ENCODE results near the gene FOXN3.

FOXN3 gene

DNA sequence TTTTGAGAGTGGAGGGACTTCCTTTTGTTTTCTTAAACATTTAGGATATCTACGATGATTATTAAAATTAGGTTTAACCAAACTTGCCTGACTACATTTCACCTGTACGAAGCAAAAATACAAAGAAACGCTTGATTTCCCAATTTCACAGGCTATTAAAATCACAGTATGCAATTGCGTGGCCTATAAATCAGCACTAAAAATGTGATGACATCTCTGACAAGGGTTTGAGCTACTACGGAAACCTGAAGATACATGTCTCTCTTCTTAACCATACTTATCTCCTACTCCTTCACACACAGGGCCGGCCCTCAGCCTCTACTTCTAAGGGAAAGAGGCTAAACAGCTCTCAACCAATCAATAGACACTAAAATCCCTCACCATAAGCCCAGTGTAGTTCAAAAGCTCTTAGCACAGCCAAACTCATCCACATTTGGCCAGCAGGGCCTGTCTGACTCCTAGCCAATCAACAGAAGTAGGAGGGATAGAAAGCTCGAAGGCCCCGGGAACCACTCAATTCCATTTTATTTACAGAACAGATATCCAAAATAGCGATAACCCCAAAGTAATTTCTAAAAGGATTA lies 137.3 kb downstream of the FOXN3 start:
- Histone ChIP-seq H3K79me2 (ENCODE audit: insufficient read depth, low read length) (peaks cover 65% of the 10 kb centered on the region; the same call in 1 of the 2 replicates), H3K4me2 (ENCODE audit: low read depth, low read length, poor library complexity, severe bottlenecking) (no peak overlapping the region), H3K27me3 (ENCODE audit: insufficient read depth, low read length, poor library complexity, severe bottlenecking) (no peaks in the 10 kb centered on the region), H3K9me3 (ENCODE audit: insufficient read depth, low read depth, low read length) (no peaks in the 10 kb centered on the region), H3K36me3 (ENCODE audit: insufficient read depth, low read length) (peaks cover 52% of the 10 kb centered on the region; the same call in 1 of the 2 replicates), H3K4me1 (ENCODE audit: insufficient read depth, low read length, poor library complexity, severe bottlenecking) (peaks cover 31% of the 10 kb centered on the region), H3K9ac (ENCODE audit: low read depth, low read length, poor library complexity, severe bottlenecking) (no peak overlapping the region), H3F3A (ENCODE audit: low read depth) (0 out of 2 replicates have a peak, but pooled peaks cover 3% of the 10 kb centered on the region), H4K20me1 (ENCODE audit: insufficient read depth, low read length, poor library complexity, severe bottlenecking) (peaks cover 43% of the 10 kb centered on the region), H3K9me2 (replicated peaks; ENCODE audit: low read depth, low read length) (no peaks in the 10 kb centered on the region), H3K4me3 (ENCODE audit: low read length, poor library complexity, severe bottlenecking) (no peak overlapping the region), H2AFZ (ENCODE audit: low read length) (no peak overlapping the region)
- TF ChIP-seq EZH2phosphoT487 (IDR thresholded peaks at IDR 0.05; ENCODE audit: borderline replicate concordance), result no peak
- no peak for TF ChIP-seq CTCF (conservative IDR thresholded peaks at IDR 0.05; ENCODE audit: low read length)

- TF ChIP-seq EZH2phosphoT487 (IDR thresholded peaks at IDR 0.05; ENCODE audit: borderline replicate concordance) (no peak), CTCF (conservative IDR thresholded peaks at IDR 0.05; ENCODE audit: low read length) (no peak)
- Histone ChIP-seq H3F3A (ENCODE audit: low read depth) (0 out of 2 replicates have a peak, but pooled peaks cover 3% of the 10 kb centered on the region), H3K9ac (ENCODE audit: low read depth, low read length, poor library complexity, severe bottlenecking) (no peak overlapping the region), H3K4me3 (ENCODE audit: low read length, poor library complexity, severe bottlenecking) (no peak overlapping the region), H3K4me2 (ENCODE audit: low read depth, low read length, poor library complexity, severe bottlenecking) (no peak overlapping the region), H3K27me3 (ENCODE audit: insufficient read depth, low read length, poor library complexity, severe bottlenecking) (no peaks in the 10 kb centered on the region), H3K9me3 (ENCODE audit: insufficient read depth, low read depth, low read length) (no peaks in the 10 kb centered on the region), H3K36me3 (ENCODE audit: insufficient read depth, low read length) (peaks cover 48% of the 10 kb centered on the region; the same call in 1 of the 2 replicates), H3K9me2 (replicated peaks; ENCODE audit: low read depth, low read length) (no peaks in the 10 kb centered on the region), H4K20me1 (ENCODE audit: insufficient read depth, low read length, poor library complexity, severe bottlenecking) (peaks cover 33% of the 10 kb centered on the region), H3K79me2 (ENCODE audit: insufficient read depth, low read length) (peaks cover 69% of the 10 kb centered on the region; the same call in 1 of the 2 replicates), H3K4me1 (ENCODE audit: insufficient read depth, low read length, poor library complexity, severe bottlenecking) (peaks cover 25% of the 10 kb centered on the region), H2AFZ (ENCODE audit: low read length) (no peak overlapping the region)
Measured at GRCh38 chr14:89277203-89277602, 139.8 kb downstream of the FOXN3 start.

DNA sequence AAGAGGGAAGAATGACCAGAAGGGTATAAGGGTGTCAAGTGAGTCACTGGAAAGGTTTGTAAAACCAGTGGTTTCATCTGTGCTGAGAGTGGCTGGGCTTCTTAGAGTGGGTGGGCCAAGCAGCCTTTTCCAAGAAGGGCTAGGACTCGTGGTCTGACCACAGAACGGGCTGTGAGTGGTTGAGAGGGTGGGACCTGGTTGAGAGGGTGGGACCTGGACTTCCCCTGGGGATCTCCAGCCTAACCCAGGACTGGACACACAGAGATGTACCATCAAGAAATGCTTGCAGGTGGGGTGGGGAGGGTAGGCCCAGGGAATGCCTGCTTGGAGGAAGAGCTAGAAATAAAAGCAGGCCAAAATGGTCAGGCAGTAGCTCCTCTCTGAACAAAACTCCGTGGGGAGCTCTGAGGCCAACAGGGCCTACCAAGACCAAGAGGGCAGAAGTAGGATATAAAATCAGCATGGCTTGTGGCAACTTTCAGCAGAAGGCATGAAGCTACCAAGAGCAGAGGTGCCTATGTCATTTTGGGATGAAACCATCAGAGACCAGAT lies 140.5 kb downstream of the FOXN3 start:
- H3K9ac ChIP-seq (ENCODE audit: low read depth, low read length, poor library complexity, severe bottlenecking), result no peak overlapping the region
- peaks cover 29% of the 10 kb centered on the region for H4K20me1 ChIP-seq (ENCODE audit: insufficient read depth, low read length, poor library complexity, severe bottlenecking)
- H3K4me3 ChIP-seq (ENCODE audit: low read length, poor library complexity, severe bottlenecking), result peak overlapping the region; percentile 10
- H3K9me3 ChIP-seq (ENCODE audit: insufficient read depth, low read depth, low read length), result no peaks in the 10 kb centered on the region
- peaks cover 46% of the 10 kb centered on the region; the same call in 1 of the 2 replicates for H3K36me3 ChIP-seq (ENCODE audit: insufficient read depth, low read length)
- 0 out of 2 replicates have a peak, but pooled peaks cover 3% of the 10 kb centered on the region for H3F3A ChIP-seq (ENCODE audit: low read depth)
- H3K4me1 ChIP-seq (ENCODE audit: insufficient read depth, low read length, poor library complexity, severe bottlenecking), result peaks cover 25% of the 10 kb centered on the region
- no peaks in the 10 kb centered on the region for H3K27me3 ChIP-seq (ENCODE audit: insufficient read depth, low read length, poor library complexity, severe bottlenecking)
- H3K9me2 ChIP-seq (replicated peaks; ENCODE audit: low read depth, low read length), result no peaks in the 10 kb centered on the region
- H3K4me2 ChIP-seq (ENCODE audit: low read depth, low read length, poor library complexity, severe bottlenecking), result peak overlapping the region; percentile 62
- H3K79me2 ChIP-seq (ENCODE audit: insufficient read depth, low read length), result peaks cover 67% of the 10 kb centered on the region; the same call in 1 of the 2 replicates
- no peak overlapping the region for H2AFZ ChIP-seq (ENCODE audit: low read length)
- TF ChIP-seq EZH2phosphoT487 (IDR thresholded peaks at IDR 0.05; ENCODE audit: borderline replicate concordance) (no peak), CTCF (conservative IDR thresholded peaks at IDR 0.05; ENCODE audit: low read length) (no peak)
